ENCODE results near the gene ART5. TPM values are rescaled to one million over a fixed set of nuclear protein-coding genes. Genes with fewer than 3 reads are reported as not detected.

ART5 gene
- total and polyA plus RNA-seq, 2 of the 4 experiments (the other 2 are of a cell fraction): not detected

DNA sequence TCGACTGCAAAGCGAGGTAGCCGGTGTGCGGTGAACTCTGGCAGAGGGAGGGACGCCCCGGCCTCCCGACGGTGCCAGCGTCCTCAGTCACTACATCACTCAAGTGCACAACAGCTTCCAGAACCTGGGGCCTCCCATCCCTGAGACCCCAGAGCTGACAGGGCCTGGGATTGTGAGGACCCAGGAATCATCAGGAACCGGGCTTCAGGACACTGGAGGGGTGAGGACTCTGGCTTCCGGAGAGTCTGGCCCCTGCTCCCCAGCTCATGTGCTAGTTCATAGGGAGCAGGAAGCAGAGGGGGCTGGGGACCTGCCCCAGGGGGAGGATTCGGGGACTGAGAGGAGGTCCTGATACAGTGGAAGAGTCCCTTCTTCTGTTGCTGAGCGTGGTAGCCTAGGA is 4.6 kb downstream of the ART5 start:
- Histone ChIP-seq H2AK5ac (ENCODE audit: low read depth, low read length) (no peak overlapping the region), H2BK5ac (ENCODE audit: low read depth, low read length, poor library complexity, severe bottlenecking) (no peak overlapping the region), H3K4ac (ENCODE audit: low read depth, low read length) (no peak overlapping the region), H3K23ac (ENCODE audit: low read depth, low read length) (no peak overlapping the region), H4K91ac (ENCODE audit: insufficient read depth, low read depth, low read length) (no peak overlapping the region), H3K18ac (ENCODE audit: low read depth, low read length) (no peak overlapping the region), H3K79me1 (ENCODE audit: low read depth in 1 of 2, low read length in 2 of 2) (no peaks in the 10 kb centered on the region), H3K56ac (ENCODE audit: extremely low read depth, insufficient read depth, low read length) (no peak overlapping the region), H2BK20ac (ENCODE audit: low read depth, low read length) (no peak overlapping the region), H4K8ac (ENCODE audit: low read depth in 2 of 2, low read length in 2 of 2) (no peak overlapping the region), H4K5ac (ENCODE audit: low read depth, low read length) (no peak overlapping the region), H3K4me2 (ENCODE audit: low read depth, low read length) (no peak overlapping the region), H3K4me3 (ENCODE audit: insufficient read depth, low read depth, low read length) (no peak overlapping the region), H3K27ac (ENCODE audit: insufficient read depth, low read length) (no peak overlapping the region), H3K36me3 (ENCODE audit: control insufficient read depth, insufficient read depth, low read length) (no peaks in the 10 kb centered on the region), H2AK9ac (replicated peaks; ENCODE audit: low read depth, low read length, poor library complexity) (no peak overlapping the region), H3K14ac (replicated peaks; ENCODE audit: low read depth, low read length) (no peak overlapping the region), H3K9ac (ENCODE audit: low read depth, low read length) (no peak overlapping the region), H3K9me1 (ENCODE audit: insufficient read depth, low read length) (no peaks in the 10 kb centered on the region), H2AFZ (replicated peaks; ENCODE audit: low read length, poor library complexity) (no peak overlapping the region), H3K4me1 (ENCODE audit: control insufficient read depth, insufficient read depth, low read length) (no peaks in the 10 kb centered on the region), H2BK120ac (ENCODE audit: low read depth, low read length) (no peak overlapping the region), H4K20me1 (ENCODE audit: insufficient read depth, low read length) (no peaks in the 10 kb centered on the region), H3K27me3 (ENCODE audit: control insufficient read depth, insufficient read depth, low read length) (peaks cover 50% of the 10 kb centered on the region), H3K9me3 (ENCODE audit: control insufficient read depth, insufficient read depth, low read length) (no peaks in the 10 kb centered on the region), H2BK15ac (ENCODE audit: low read depth, low read length) (no peak overlapping the region)
- no TSS peak for BruUV-seq (replicated peaks)
- no CpG with 5 or more reads among the region's 13 CpGs for WGBS, 2 experiments (ENCODE audit: extremely low coverage in 2 of 2, insufficient read length in 1 of 2)
- no peak for TF ChIP-seq POLR2A (IDR thresholded peaks at IDR 0.05; ENCODE audit: low read depth, low read length)
- TF ChIP-seq, protein P1, sequence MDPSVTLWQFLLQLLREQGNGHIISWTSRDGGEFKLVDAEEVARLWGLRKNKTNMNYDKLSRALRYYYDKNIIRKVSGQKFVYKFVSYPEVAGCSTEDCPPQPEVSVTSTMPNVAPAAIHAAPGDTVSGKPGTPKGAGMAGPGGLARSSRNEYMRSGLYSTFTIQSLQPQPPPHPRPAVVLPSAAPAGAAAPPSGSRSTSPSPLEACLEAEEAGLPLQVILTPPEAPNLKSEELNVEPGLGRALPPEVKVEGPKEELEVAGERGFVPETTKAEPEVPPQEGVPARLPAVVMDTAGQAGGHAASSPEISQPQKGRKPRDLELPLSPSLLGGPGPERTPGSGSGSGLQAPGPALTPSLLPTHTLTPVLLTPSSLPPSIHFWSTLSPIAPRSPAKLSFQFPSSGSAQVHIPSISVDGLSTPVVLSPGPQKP (IDR thresholded peaks at IDR 0.05; ENCODE audit: borderline replicate concordance, low read depth, low read length): no peak
- TF ChIP-seq FOS (IDR thresholded peaks at IDR 0.05; ENCODE audit: low read depth, low read length): no peak
- TF ChIP-seq MXI1 (IDR thresholded peaks at IDR 0.05; ENCODE audit: borderline replicate concordance, low read depth, low read length): no peak
- no peak for TF ChIP-seq NFE2L2 (IDR thresholded peaks at IDR 0.05; ENCODE audit: low read depth, low read length)
- no peak for TF ChIP-seq RAD21 (IDR thresholded peaks at IDR 0.05; ENCODE audit: low read length)
- no peak for TF ChIP-seq MAZ (IDR thresholded peaks at IDR 0.05; ENCODE audit: borderline replicate concordance, low read depth, low read length)
- TF ChIP-seq USF2 (IDR thresholded peaks at IDR 0.05; ENCODE audit: low read depth, low read length): no peak
- no peak for TF ChIP-seq CTCF (conservative IDR thresholded peaks at IDR 0.05; ENCODE audit: low read depth, low read length)
- no peak for TF ChIP-seq MAFK (IDR thresholded peaks at IDR 0.05; ENCODE audit: low read depth, low read length)
- TF ChIP-seq CEBPB (IDR thresholded peaks at IDR 0.05; ENCODE audit: low read depth, low read length): no peak
- TF ChIP-seq RCOR1 (IDR thresholded peaks at IDR 0.05; ENCODE audit: insufficient replicate concordance, low read length): no peak
- TF ChIP-seq SMC3 (IDR thresholded peaks at IDR 0.05; ENCODE audit: low read depth, low read length): no peak
- TF ChIP-seq RFX5 (IDR thresholded peaks at IDR 0.05; ENCODE audit: low read depth, low read length): no peak
- TF ChIP-seq CHD1 (IDR thresholded peaks at IDR 0.05; ENCODE audit: low read depth, low read length): no peak
- TF ChIP-seq BHLHE40 (IDR thresholded peaks at IDR 0.05; ENCODE audit: low read depth, low read length): no peak
- in situ Hi-C loops (cut with MboI; ENCODE audit: low sequenced_read_pairs) (no loop called here), dilution Hi-C loops (cut with HindIII; ENCODE audit: low sequenced_read_pairs, unreplicated experiment) (no loop called here), intact Hi-C loops (cut with micrococcal nuclease) (no loop called here)
- CTCF ChIA-PET: no interaction called here
- DNase-seq (no peak), ATAC-seq (ENCODE audit: low read depth) (no peak)
- POLR2A ChIA-PET (ENCODE audit: unreplicated experiment): no interaction called here
